Cardiac fibroblast (primary cell): ENCODE results near the gene HDAC9.
"Not testable (repeated sequence)": the region's sequence is repeated elsewhere in the genome, so short reads cannot be mapped to it uniquely, and the experiment has no call there.

Experiments used
- DNase-seq, 2 donors: peaks; one replicate each; pipeline versions ENCODE4 v3.0.0 to v3.0.0-alpha.2; 2010; ENCODE audit warnings: low read depth in 2 of 2
- H3K4me3 ChIP-seq, 2 donors: replicated peaks in 1 of 2; 1 replicate in 1 of 2; 2 replicates in 1 of 2; pipeline ENCODE4 v1.5.1; 2011; ENCODE audit warnings: low read depth in 2 of 2, low read length in 2 of 2, mild to moderate bottlenecking in 2 of 2, moderate library complexity in 1 of 2
- CTCF ChIP-seq: IDR thresholded peaks from one replicate; pipeline ENCODE4 v1.5.1; 2011; ENCODE audit warnings: low read depth, mild to moderate bottlenecking, low read length, inconsistent platforms

Gene HDAC9

GRCh38 chr7:19020062-19020461, 524.5 kb downstream of the HDAC9 start:
- H3K4me3 ChIP-seq = no peak overlapping the region

GRCh38 chr7:19020711-19021110, 525.2 kb downstream of the HDAC9 start:
- peak in 1 of 2 donors; percentile 41 for DNase-seq
- H3K4me3 ChIP-seq = no peak overlapping the region
- no peak for TF ChIP-seq CTCF

More at GRCh38 chr7:19020062-19020461, 524.5 kb downstream of the HDAC9 start:
- TF ChIP-seq CTCF = no peak
- peak in 1 of 2 donors; percentile 64 for DNase-seq

GRCh38 chr7:19023477-19023876, 527.9 kb downstream of the HDAC9 start:
- DNase-seq = no peak
- H3K4me3 ChIP-seq = no peak overlapping the region
- TF ChIP-seq CTCF = no peak

- no peak overlapping the region for H3K4me3 ChIP-seq
- TF ChIP-seq CTCF = no peak
- peak; percentile 86 to 88 for DNase-seq
Observed at GRCh38 chr7:19024261-19024660, 528.7 kb downstream of the HDAC9 start.

GRCh38 chr7:19026888-19027287, 531.3 kb downstream of the HDAC9 start:
- TF ChIP-seq CTCF = no peak
- no peak overlapping the region for H3K4me3 ChIP-seq
- peak in 1 of 2 donors; percentile 63 for DNase-seq

- no peak for TF ChIP-seq CTCF
- no peak for DNase-seq
- H3K4me3 ChIP-seq = no peak overlapping the region
Observed at GRCh38 chr7:19030281-19030680, 534.7 kb downstream of the HDAC9 start.

GRCh38 chr7:19032942-19033341, 537.4 kb downstream of the HDAC9 start:
- DNase-seq, H3K4me3 ChIP-seq: not testable (repeated sequence)
